Nephron progenitor cell (in vitro differentiated cells): Measurements from ENCODE around the gene PALLD.

ENCODE experiments used
- DNase-seq: peaks from one replicate; pipeline ENCODE4 v3.0.0; 2021
- H3K27ac Mint-ChIP-seq: 2 replicates; pipeline ENCODE4 v1.8.0; 2021; ENCODE audit warnings: mild to moderate bottlenecking, moderate library complexity, mixed read lengths
- H3K27me3 Mint-ChIP-seq: 2 replicates; pipeline ENCODE4 v1.8.0; 2021; ENCODE audit warnings: mild to moderate bottlenecking, low read depth, mixed read lengths; ENCODE audit not compliant: poor library complexity
- H3K36me3 Mint-ChIP-seq: 2 replicates; pipeline ENCODE4 v1.8.0; 2021; ENCODE audit warnings: low read depth, mixed read lengths
- H3K4me1 Mint-ChIP-seq: 2 replicates; pipeline ENCODE4 v1.8.0; 2021; ENCODE audit warnings: mixed read lengths
- H3K4me3 Mint-ChIP-seq: 2 replicates; pipeline ENCODE4 v1.8.0; 2021; ENCODE audit warnings: mild to moderate bottlenecking, moderate library complexity, mixed read lengths
- H3K9me3 Mint-ChIP-seq: 2 replicates; pipeline ENCODE4 v1.8.0; 2021; ENCODE audit warnings: mild to moderate bottlenecking, moderate library complexity, mixed read lengths
- CTCF ChIP-seq: fragments of 200-600 bp; sonication (generic); IDR thresholded peaks from 2 replicates; pipeline ENCODE4 v1.5.0; 2021; ENCODE audit warnings: antibody characterized with exemption

The PALLD gene

GRCh38 chr4:168852933-168853713 is 356.3 kb downstream of the PALLD start:
- Mint-ChIP-seq H3K4me1 (peaks cover 29% of the 10 kb centered on the region), H3K4me3 (no peak overlapping the region), H3K27me3 (no peaks in the 10 kb centered on the region), H3K27ac (peak overlapping the region; percentile 35), H3K36me3 (peaks cover 53% of the 10 kb centered on the region), H3K9me3 (no peaks in the 10 kb centered on the region)
- TF ChIP-seq CTCF, result no peak
- DNase-seq, result no peak

GRCh38 chr4:168853770-168854169 is 356.9 kb downstream of the PALLD start:
- Mint-ChIP-seq H3K4me3 (no peak overlapping the region), H3K27ac (peak overlapping the region; percentile 35), H3K27me3 (no peaks in the 10 kb centered on the region)

GRCh38 chr4:168854350-168854921 is 357.6 kb downstream of the PALLD start:
- Mint-ChIP-seq H3K4me3 (no peak overlapping the region), H3K36me3 (peaks cover 53% of the 10 kb centered on the region), H3K9me3 (no peaks in the 10 kb centered on the region), H3K4me1 (peaks cover 24% of the 10 kb centered on the region), H3K27me3 (no peaks in the 10 kb centered on the region), H3K27ac (no peak overlapping the region)
- no peak for DNase-seq
- TF ChIP-seq CTCF, result no peak

More at GRCh38 chr4:168853770-168854169, 356.9 kb downstream of the PALLD start:
- DNase-seq, result no peak
- Mint-ChIP-seq H3K9me3 (no peaks in the 10 kb centered on the region), H3K4me1 (peaks cover 24% of the 10 kb centered on the region), H3K36me3 (peaks cover 53% of the 10 kb centered on the region)
- no peak for TF ChIP-seq CTCF

GRCh38 chr4:168856312-168856711 is 359.5 kb downstream of the PALLD start:
- peaks cover 17% of the 10 kb centered on the region for H3K4me1 Mint-ChIP-seq
- H3K27me3 Mint-ChIP-seq, result no peaks in the 10 kb centered on the region
- H3K27ac Mint-ChIP-seq, result no peak overlapping the region
- peaks cover 63% of the 10 kb centered on the region for H3K36me3 Mint-ChIP-seq
- H3K4me3 Mint-ChIP-seq, result no peak overlapping the region
- TF ChIP-seq CTCF, result no peak
- no peaks in the 10 kb centered on the region for H3K9me3 Mint-ChIP-seq
- no peak for DNase-seq

- Mint-ChIP-seq H3K4me1 (peaks cover 17% of the 10 kb centered on the region), H3K36me3 (peaks cover 64% of the 10 kb centered on the region), H3K9me3 (no peaks in the 10 kb centered on the region), H3K27ac (peak overlapping the region; percentile 49), H3K4me3 (no peak overlapping the region), H3K27me3 (no peaks in the 10 kb centered on the region)
- no peak for DNase-seq
- no peak for TF ChIP-seq CTCF
These were observed 360.2 kb downstream of the PALLD start for GRCh38 chr4:168857009-168857408.
